OCI-LY7 (cell line): ENCODE results near the gene UBE2G1. TPM values are rescaled to one million over a fixed set of nuclear protein-coding genes. Genes with fewer than 3 reads are reported as not detected.

Source experiments
- BruUV-seq: library from RNA; stranded (reverse); fragments of 400-500 nt; replicated peaks from 2 replicates; lab custom pipeline; 2021; lab: Mats Ljungman, UMichigan
- CTCF ChIA-PET: fragments of 300-600 bp; sonication (Branson Sonifier 250); formaldehyde crosslinking; loops from one replicate; lab custom pipeline; 2022; ENCODE audit warnings: antibody characterized with exemption; ENCODE audit not compliant: unreplicated experiment; lab: Charles Lee
- POLR2A ChIA-PET: fragments of 300-600 bp; sonication (Branson Sonifier 250); formaldehyde crosslinking; loops from one replicate; lab custom pipeline; 2022; ENCODE audit warnings: antibody characterized with exemption; lab: Charles Lee
- DNase-seq: peaks from one replicate; pipeline ENCODE4 v3.0.0-alpha.2; 2015; ENCODE audit warnings: low spot score
- H2AFZ ChIP-seq: fragments of 200-600 bp; sonication (generic), shearing (Covaris generic); 2 replicates; pipeline ENCODE4 v1.6.1; 2014; ENCODE audit warnings: mild to moderate bottlenecking, antibody characterized with exemption, low read length, moderate library complexity
- H3K27ac ChIP-seq: fragments of 200-600 bp; sonication (generic); 2 replicates; pipeline ENCODE4 v1.5.1; 2014; ENCODE audit warnings: mixed run types, low read depth, mild to moderate bottlenecking, moderate library complexity, low read length, inconsistent platforms; ENCODE audit not compliant: poor library complexity, severe bottlenecking
- H3K36me3 ChIP-seq: fragments of 200-600 bp; sonication (generic); 2 replicates; pipeline ENCODE4 v1.6.1; 2014; ENCODE audit warnings: mild to moderate bottlenecking, antibody characterized with exemption, low read length, moderate library complexity, mixed read lengths; ENCODE audit not compliant: insufficient read depth
- H3K4me1 ChIP-seq: fragments of 200-600 bp; sonication (generic); 2 replicates; pipeline ENCODE4 v1.5.1; 2014; ENCODE audit warnings: mild to moderate bottlenecking, low read length; ENCODE audit not compliant: insufficient read depth, poor library complexity, severe bottlenecking
- H3K4me2 ChIP-seq: fragments of 200-600 bp; sonication (generic); 2 replicates; pipeline ENCODE4 v1.6.1; 2014; ENCODE audit warnings: mild to moderate bottlenecking, low read length
- H3K4me3 ChIP-seq: fragments of 200-600 bp; sonication (generic); 2 replicates; pipeline ENCODE4 v1.5.1; 2014; ENCODE audit warnings: mild to moderate bottlenecking, low read depth, low read length; ENCODE audit not compliant: poor library complexity, severe bottlenecking
- H3K79me2 ChIP-seq: fragments of 200-600 bp; sonication (generic); 2 replicates; pipeline ENCODE4 v1.6.1; 2016; ENCODE audit warnings: low read depth, mild to moderate bottlenecking, low read length, moderate library complexity, mixed read lengths; ENCODE audit not compliant: insufficient read depth
- H3K9me2 ChIP-seq: fragments of 200-600 bp; sonication (generic); 2 replicates; pipeline ENCODE4 v1.6.1; 2016; ENCODE audit warnings: mild to moderate bottlenecking, low read length, mixed read lengths; ENCODE audit not compliant: insufficient read depth
- H3K9me3 ChIP-seq: fragments of 200-600 bp; sonication (generic); 2 replicates; pipeline ENCODE4 v1.6.1; 2014; ENCODE audit warnings: mild to moderate bottlenecking, mixed run types, low read length, mixed read lengths
- H4K20me1 ChIP-seq: fragments of 200-600 bp; sonication (generic); 2 replicates; pipeline ENCODE4 v1.6.1; 2014; ENCODE audit warnings: mild to moderate bottlenecking, antibody characterized with exemption, low read length, moderate library complexity, mixed read lengths; ENCODE audit not compliant: insufficient read depth
- EZH2phosphoT487 ChIP-seq: fragments of 200-600 bp; sonication (generic); IDR thresholded peaks from 2 replicates; pipeline ENCODE4 v1.6.1; 2018; ENCODE audit warnings: low read depth, borderline replicate concordance, mild to moderate bottlenecking, mixed run types, antibody characterized with exemption, low read length, moderate library complexity, mixed read lengths
- intact Hi-C: fragments of 100-400 bp; cut with micrococcal nuclease; formaldehyde crosslinking; loops from one replicate; pipeline ENCODE4 v1.10.0; 2022; ENCODE audit not compliant: unreplicated experiment
- total RNA-seq, 2 experiments: library from RNA; depleted of rRNA in 1 of 2; stranded (reverse); fragments of >200 nt in 1 of 2; shearing (Covaris generic) in 1 of 2; gene quantifications; 2 replicates each; pipeline ENCODE4 v1.2.3, GENCODE V29; 2014 to 2022
- TF ChIP-seq, protein P1 (sequence below): fragments of 200-600 bp; sonication (generic); conservative IDR thresholded peaks from 2 replicates; pipeline ENCODE4 v1.5.1; 2014; ENCODE audit warnings: mild to moderate bottlenecking, antibody characterized with exemption, low read length, moderate library complexity, mixed read lengths

UBE2G1 gene
- total RNA-seq, 2 experiments from 2014 or later: 115 to 216 TPM

DNA sequence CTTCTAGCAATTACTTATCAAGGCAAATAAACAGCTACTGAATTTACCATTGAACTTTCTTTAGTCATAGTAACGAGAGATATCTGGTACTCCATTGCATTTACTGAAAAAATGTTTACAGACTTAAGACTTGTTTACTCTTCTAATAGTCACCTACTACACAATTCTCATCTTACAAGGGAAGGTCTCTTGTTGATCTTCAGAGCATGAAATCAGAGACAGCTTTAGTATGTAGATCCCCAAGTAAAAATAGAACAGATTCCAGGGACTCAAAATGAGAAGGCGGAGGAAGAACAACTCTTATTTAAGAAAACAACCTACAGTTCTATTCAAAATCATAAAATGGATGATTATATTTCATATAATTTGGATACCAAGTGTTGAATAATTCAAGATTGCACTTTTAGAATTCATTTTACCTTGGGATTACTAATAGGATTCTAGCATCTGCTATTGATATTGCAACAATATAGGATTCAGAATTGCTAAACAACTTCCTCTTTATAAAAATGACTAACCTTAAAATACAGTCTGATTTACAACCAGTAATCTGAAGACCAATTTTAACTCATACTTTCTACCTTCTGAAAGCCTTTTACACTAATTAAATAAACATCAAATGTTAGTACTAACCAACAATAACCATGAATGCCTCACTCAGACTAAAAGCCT lies 20.8 kb downstream of the UBE2G1 start:
- H3K9me2 ChIP-seq: no peaks in the 10 kb centered on the region
- H3K4me3 ChIP-seq: no peak overlapping the region
- TF ChIP-seq, protein P1, sequence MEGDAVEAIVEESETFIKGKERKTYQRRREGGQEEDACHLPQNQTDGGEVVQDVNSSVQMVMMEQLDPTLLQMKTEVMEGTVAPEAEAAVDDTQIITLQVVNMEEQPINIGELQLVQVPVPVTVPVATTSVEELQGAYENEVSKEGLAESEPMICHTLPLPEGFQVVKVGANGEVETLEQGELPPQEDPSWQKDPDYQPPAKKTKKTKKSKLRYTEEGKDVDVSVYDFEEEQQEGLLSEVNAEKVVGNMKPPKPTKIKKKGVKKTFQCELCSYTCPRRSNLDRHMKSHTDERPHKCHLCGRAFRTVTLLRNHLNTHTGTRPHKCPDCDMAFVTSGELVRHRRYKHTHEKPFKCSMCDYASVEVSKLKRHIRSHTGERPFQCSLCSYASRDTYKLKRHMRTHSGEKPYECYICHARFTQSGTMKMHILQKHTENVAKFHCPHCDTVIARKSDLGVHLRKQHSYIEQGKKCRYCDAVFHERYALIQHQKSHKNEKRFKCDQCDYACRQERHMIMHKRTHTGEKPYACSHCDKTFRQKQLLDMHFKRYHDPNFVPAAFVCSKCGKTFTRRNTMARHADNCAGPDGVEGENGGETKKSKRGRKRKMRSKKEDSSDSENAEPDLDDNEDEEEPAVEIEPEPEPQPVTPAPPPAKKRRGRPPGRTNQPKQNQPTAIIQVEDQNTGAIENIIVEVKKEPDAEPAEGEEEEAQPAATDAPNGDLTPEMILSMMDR: no peak
- no peak for TF ChIP-seq EZH2phosphoT487
- intact Hi-C loops: no loop called here
- H4K20me1 ChIP-seq: peaks cover 40% of the 10 kb centered on the region
- peaks cover 100% of the 10 kb centered on the region for H3K79me2 ChIP-seq
- H3K9me3 ChIP-seq: no peaks in the 10 kb centered on the region
- peaks cover 67% of the 10 kb centered on the region for H3K36me3 ChIP-seq
- POLR2A ChIA-PET: interaction anchor here (1.5 kb wide), 1 partner anchor 9 kb away, joined by 5 read pairs; no protein-coding TSS in a partner anchor
- peaks cover 84% of the 10 kb centered on the region for H3K4me1 ChIP-seq
- H3K27ac ChIP-seq: no peak overlapping the region
- peak overlapping the region; percentile 9; the same call in 1 of the 2 replicates for H3K4me2 ChIP-seq
- no peak overlapping the region for H2AFZ ChIP-seq
- TSS peak; percentile 40 for BruUV-seq
- CTCF ChIA-PET: no interaction called here
- no peak for DNase-seq

GRCh38 chr17:4344926-4345325 lies 21.5 kb downstream of the UBE2G1 start:
- intact Hi-C loops: no loop called here
- Histone ChIP-seq H4K20me1 (peaks cover 38% of the 10 kb centered on the region), H3K36me3 (peaks cover 59% of the 10 kb centered on the region), H3K9me3 (no peaks in the 10 kb centered on the region), H3K27ac (no peak overlapping the region), H3K4me2 (0 out of 2 replicates have a peak overlapping the region, but pooled peaks have one; percentile 22), H2AFZ (no peak overlapping the region), H3K4me1 (peaks cover 84% of the 10 kb centered on the region), H3K79me2 (peaks cover 100% of the 10 kb centered on the region), H3K9me2 (no peaks in the 10 kb centered on the region), H3K4me3 (no peak overlapping the region)
- no peak for DNase-seq
- no TSS peak for BruUV-seq
- ChIA-PET POLR2A (interaction anchor here (0.6 to 1.5 kb wide), 4 partner anchors 10 to 879 kb away, joined by 3 to 5 read pairs (median 3); no protein-coding TSS in a partner anchor), CTCF (no interaction called here)
- no peak for TF ChIP-seq EZH2phosphoT487

DNA sequence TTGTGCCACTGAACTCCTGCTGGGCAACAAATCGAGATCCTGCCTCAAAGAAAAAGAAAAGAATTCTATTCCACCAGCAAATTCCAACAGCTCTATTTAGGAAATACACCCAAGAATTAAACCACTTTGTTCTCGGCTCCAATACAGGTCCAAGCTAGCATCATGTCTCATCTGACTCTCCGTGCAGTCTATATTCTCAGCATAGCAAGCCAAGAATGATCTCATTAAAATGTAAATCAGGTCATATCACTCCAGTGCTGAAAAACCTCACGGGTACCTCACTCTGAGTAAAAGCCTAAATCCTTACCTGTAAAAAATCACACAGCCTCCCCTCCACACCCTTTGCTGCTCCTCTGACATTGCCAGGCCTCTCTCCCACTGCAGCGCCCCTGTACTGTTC lies 23.9 kb downstream of the UBE2G1 start:
- H2AFZ ChIP-seq: no peak overlapping the region
- H3K27ac ChIP-seq: peak overlapping the region; percentile 69
- ChIA-PET POLR2A (interaction anchor here (0.7 to 1.5 kb wide), 2 partner anchors 11 to 79 kb away, joined by 4 to 8 read pairs; partner anchors contain the start of gene ANKFY1), CTCF (no interaction called here)
- no peak for DNase-seq
- peak overlapping the region; percentile 55 for H3K4me2 ChIP-seq
- BruUV-seq: no TSS peak
- TF ChIP-seq, protein P1: no peak
- TF ChIP-seq EZH2phosphoT487: no peak
- H3K4me3 ChIP-seq: peak overlapping the region; percentile 49
- peaks cover 51% of the 10 kb centered on the region for H4K20me1 ChIP-seq
- intact Hi-C loops: no loop called here
- no peaks in the 10 kb centered on the region for H3K9me3 ChIP-seq
- peaks cover 51% of the 10 kb centered on the region for H3K36me3 ChIP-seq
- peaks cover 100% of the 10 kb centered on the region for H3K79me2 ChIP-seq
- no peaks in the 10 kb centered on the region for H3K9me2 ChIP-seq
- H3K4me1 ChIP-seq: peaks cover 95% of the 10 kb centered on the region
